ENCODE results near the gene IFNG-AS1.

The IFNG-AS1 gene

GRCh38 chr12:67989184-67989920 lies at the start of gene IFNG-AS1:
IFNG-AS1 (plus strand) TSS chr12:67989447.
- no peak for ATAC-seq

- ATAC-seq: no peak
These were observed 49.6 kb upstream of the IFNG-AS1 start for GRCh38 chr12:67939611-67940010.

GRCh38 chr12:67940780-67941243 lies 48.4 kb upstream of the IFNG-AS1 start:
- ATAC-seq: no peak

- no peak for ATAC-seq
These were observed 46.5 kb upstream of the IFNG-AS1 start for GRCh38 chr12:67942724-67943123.

GRCh38 chr12:67943141-67943892 lies 45.9 kb upstream of the IFNG-AS1 start:
- ATAC-seq: peak; percentile 53 to 67

- ATAC-seq: no peak
These were observed 45.2 kb upstream of the IFNG-AS1 start for GRCh38 chr12:67944093-67944492.

GRCh38 chr12:67952787-67953186 lies 36.5 kb upstream of the IFNG-AS1 start:
- no peak for ATAC-seq

GRCh38 chr12:67957383-67957782 lies 31.9 kb upstream of the IFNG-AS1 start:
- no peak for ATAC-seq

GRCh38 chr12:67958187-67958586 lies 31.1 kb upstream of the IFNG-AS1 start:
- no peak for ATAC-seq

- ATAC-seq: no peak
These were observed 24.8 kb upstream of the IFNG-AS1 start for GRCh38 chr12:67964456-67964855.

GRCh38 chr12:67966560-67966959 lies 22.7 kb upstream of the IFNG-AS1 start:
- ATAC-seq: no peak

GRCh38 chr12:67968321-67968720 lies 20.9 kb upstream of the IFNG-AS1 start:
- ATAC-seq: no peak

GRCh38 chr12:67968725-67969124 lies 20.5 kb upstream of the IFNG-AS1 start:
- no peak for ATAC-seq

- no peak for ATAC-seq
These were observed 20.0 kb upstream of the IFNG-AS1 start for GRCh38 chr12:67969134-67969802.

GRCh38 chr12:67977668-67978067 lies 11.6 kb upstream of the IFNG-AS1 start:
- no peak for ATAC-seq

GRCh38 chr12:67980391-67980790 lies 8.9 kb upstream of the IFNG-AS1 start:
- ATAC-seq: no peak

GRCh38 chr12:67981287-67982162 lies 7.7 kb upstream of the IFNG-AS1 start:
- ATAC-seq: peak; percentile 71 to 87

- ATAC-seq: no peak
These were observed 7.1 kb upstream of the IFNG-AS1 start for GRCh38 chr12:67982164-67982563.

- no peak for ATAC-seq
These were observed 2.6 kb upstream of the IFNG-AS1 start for GRCh38 chr12:67986632-67987031.

GRCh38 chr12:67988601-67989021 lies 636 bp upstream of the IFNG-AS1 start:
- peak; percentile 55 to 57 for ATAC-seq

- peak; percentile 84 to 91 for ATAC-seq
These were observed 1.9 kb downstream of the IFNG-AS1 start for GRCh38 chr12:67991158-67991557.

- no peak for ATAC-seq
These were observed 3.9 kb downstream of the IFNG-AS1 start for GRCh38 chr12:67993143-67993542.
